Right lobe of liver (tissue), 4 donors: ENCODE data around the gene HIC1.

Experiments used
- POLR2A ChIP-seq: fragments of 450-650 bp; IDR thresholded peaks from one replicate; pipeline ENCODE4 v1.6.1; 2017; ENCODE audit warnings: antibody characterized with exemption, mild to moderate bottlenecking
- TF ChIP-seq, protein P1 (sequence below), 4 donors: fragments of 200-600 bp in 3 of 4; fragments of 450-650 bp in 1 of 4; IDR thresholded peaks; one replicate each; pipeline versions ENCODE4 v1.5.1 to v1.8.0; 2016 to 2022; ENCODE audit warnings: antibody characterized with exemption in 4 of 4, mild to moderate bottlenecking in 2 of 4
- donor health status: DM: no; HTN: no; CAD: no.
- donor health status: DM: no; HTN: no; CAD: no.
- donor health status: DM: no; HTN: yes; CAD: no.

GRCh38 chr17:2107050-2107449 is 52.1 kb downstream of the HIC1 start:
- TF ChIP-seq, protein P1, sequence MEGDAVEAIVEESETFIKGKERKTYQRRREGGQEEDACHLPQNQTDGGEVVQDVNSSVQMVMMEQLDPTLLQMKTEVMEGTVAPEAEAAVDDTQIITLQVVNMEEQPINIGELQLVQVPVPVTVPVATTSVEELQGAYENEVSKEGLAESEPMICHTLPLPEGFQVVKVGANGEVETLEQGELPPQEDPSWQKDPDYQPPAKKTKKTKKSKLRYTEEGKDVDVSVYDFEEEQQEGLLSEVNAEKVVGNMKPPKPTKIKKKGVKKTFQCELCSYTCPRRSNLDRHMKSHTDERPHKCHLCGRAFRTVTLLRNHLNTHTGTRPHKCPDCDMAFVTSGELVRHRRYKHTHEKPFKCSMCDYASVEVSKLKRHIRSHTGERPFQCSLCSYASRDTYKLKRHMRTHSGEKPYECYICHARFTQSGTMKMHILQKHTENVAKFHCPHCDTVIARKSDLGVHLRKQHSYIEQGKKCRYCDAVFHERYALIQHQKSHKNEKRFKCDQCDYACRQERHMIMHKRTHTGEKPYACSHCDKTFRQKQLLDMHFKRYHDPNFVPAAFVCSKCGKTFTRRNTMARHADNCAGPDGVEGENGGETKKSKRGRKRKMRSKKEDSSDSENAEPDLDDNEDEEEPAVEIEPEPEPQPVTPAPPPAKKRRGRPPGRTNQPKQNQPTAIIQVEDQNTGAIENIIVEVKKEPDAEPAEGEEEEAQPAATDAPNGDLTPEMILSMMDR (IDR thresholded peaks at IDR 0.05) = no peak
- TF ChIP-seq POLR2A = no peak
